ENCODE measurements around the gene MLH1.

DNA sequence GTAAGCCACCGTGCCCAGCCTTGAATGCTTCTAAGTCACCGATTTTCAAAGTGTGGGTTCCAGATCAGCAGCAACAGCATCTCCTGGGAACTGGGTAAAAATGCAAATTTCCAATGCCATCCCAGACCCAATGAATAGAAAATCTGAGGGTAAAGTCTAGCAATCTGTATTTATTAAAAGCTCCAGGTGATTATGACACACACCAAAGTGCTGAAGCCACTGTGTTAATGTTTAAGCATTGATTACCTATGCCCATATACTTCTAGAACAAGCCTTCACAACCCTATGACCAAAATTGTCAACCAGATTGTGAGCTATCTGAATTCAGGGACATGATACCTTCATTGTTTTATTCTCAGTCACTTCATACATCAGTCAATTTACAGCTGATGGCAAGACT lies 94.6 kb downstream of the MLH1 start:
- no peak for TF ChIP-seq SIN3A (IDR thresholded peaks at IDR 0.05; ENCODE audit: borderline replicate concordance, low read depth, low read length)
- TF ChIP-seq RAD21 (IDR thresholded peaks at IDR 0.05; ENCODE audit: low read length), result no peak
- TF ChIP-seq TEAD4 (IDR thresholded peaks at IDR 0.05; ENCODE audit: borderline replicate concordance, insufficient read depth), result no peak
- TF ChIP-seq, protein P1, sequence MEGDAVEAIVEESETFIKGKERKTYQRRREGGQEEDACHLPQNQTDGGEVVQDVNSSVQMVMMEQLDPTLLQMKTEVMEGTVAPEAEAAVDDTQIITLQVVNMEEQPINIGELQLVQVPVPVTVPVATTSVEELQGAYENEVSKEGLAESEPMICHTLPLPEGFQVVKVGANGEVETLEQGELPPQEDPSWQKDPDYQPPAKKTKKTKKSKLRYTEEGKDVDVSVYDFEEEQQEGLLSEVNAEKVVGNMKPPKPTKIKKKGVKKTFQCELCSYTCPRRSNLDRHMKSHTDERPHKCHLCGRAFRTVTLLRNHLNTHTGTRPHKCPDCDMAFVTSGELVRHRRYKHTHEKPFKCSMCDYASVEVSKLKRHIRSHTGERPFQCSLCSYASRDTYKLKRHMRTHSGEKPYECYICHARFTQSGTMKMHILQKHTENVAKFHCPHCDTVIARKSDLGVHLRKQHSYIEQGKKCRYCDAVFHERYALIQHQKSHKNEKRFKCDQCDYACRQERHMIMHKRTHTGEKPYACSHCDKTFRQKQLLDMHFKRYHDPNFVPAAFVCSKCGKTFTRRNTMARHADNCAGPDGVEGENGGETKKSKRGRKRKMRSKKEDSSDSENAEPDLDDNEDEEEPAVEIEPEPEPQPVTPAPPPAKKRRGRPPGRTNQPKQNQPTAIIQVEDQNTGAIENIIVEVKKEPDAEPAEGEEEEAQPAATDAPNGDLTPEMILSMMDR (IDR thresholded peaks at IDR 0.05), result no peak
- TF ChIP-seq MXI1 (IDR thresholded peaks at IDR 0.05; ENCODE audit: low read depth, low read length), result no peak
- TF ChIP-seq RFX5 (IDR thresholded peaks at IDR 0.05; ENCODE audit: low read length), result no peak
- TF ChIP-seq RCOR1 (IDR thresholded peaks at IDR 0.05; ENCODE audit: low read length), result no peak
- no peak for TF ChIP-seq FOSL2 (IDR thresholded peaks at IDR 0.05; ENCODE audit: borderline replicate concordance, low read depth)
- no peak for TF ChIP-seq POLR2AphosphoS5 (IDR thresholded peaks at IDR 0.05; ENCODE audit: low read depth, low read length)
- TF ChIP-seq, protein P2, sequence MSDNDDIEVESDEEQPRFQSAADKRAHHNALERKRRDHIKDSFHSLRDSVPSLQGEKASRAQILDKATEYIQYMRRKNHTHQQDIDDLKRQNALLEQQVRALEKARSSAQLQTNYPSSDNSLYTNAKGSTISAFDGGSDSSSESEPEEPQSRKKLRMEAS (IDR thresholded peaks at IDR 0.05; ENCODE audit: low read depth), result no peak
- TF ChIP-seq, protein P3, sequence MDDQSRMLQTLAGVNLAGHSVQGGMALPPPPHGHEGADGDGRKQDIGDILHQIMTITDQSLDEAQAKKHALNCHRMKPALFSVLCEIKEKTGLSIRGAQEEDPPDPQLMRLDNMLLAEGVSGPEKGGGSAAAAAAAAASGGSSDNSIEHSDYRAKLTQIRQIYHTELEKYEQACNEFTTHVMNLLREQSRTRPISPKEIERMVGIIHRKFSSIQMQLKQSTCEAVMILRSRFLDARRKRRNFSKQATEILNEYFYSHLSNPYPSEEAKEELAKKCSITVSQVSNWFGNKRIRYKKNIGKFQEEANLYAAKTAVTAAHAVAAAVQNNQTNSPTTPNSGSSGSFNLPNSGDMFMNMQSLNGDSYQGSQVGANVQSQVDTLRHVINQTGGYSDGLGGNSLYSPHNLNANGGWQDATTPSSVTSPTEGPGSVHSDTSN (IDR thresholded peaks at IDR 0.05), result no peak
- no peak for TF ChIP-seq NFIC (IDR thresholded peaks at IDR 0.05; ENCODE audit: borderline replicate concordance)
- TF ChIP-seq, protein P4, sequence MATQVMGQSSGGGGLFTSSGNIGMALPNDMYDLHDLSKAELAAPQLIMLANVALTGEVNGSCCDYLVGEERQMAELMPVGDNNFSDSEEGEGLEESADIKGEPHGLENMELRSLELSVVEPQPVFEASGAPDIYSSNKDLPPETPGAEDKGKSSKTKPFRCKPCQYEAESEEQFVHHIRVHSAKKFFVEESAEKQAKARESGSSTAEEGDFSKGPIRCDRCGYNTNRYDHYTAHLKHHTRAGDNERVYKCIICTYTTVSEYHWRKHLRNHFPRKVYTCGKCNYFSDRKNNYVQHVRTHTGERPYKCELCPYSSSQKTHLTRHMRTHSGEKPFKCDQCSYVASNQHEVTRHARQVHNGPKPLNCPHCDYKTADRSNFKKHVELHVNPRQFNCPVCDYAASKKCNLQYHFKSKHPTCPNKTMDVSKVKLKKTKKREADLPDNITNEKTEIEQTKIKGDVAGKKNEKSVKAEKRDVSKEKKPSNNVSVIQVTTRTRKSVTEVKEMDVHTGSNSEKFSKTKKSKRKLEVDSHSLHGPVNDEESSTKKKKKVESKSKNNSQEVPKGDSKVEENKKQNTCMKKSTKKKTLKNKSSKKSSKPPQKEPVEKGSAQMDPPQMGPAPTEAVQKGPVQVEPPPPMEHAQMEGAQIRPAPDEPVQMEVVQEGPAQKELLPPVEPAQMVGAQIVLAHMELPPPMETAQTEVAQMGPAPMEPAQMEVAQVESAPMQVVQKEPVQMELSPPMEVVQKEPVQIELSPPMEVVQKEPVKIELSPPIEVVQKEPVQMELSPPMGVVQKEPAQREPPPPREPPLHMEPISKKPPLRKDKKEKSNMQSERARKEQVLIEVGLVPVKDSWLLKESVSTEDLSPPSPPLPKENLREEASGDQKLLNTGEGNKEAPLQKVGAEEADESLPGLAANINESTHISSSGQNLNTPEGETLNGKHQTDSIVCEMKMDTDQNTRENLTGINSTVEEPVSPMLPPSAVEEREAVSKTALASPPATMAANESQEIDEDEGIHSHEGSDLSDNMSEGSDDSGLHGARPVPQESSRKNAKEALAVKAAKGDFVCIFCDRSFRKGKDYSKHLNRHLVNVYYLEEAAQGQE (IDR thresholded peaks at IDR 0.05; ENCODE audit: low read depth, low read length), result no peak
- no peak for TF ChIP-seq TAF1 (IDR thresholded peaks at IDR 0.05; ENCODE audit: borderline replicate concordance, low read depth, low read length)
